Measurements from ENCODE around the gene TM9SF1. TPM values are rescaled to one million over a fixed set of nuclear protein-coding genes. Genes with fewer than 3 reads are reported as not detected.

TM9SF1 gene
- polyA plus RNA-seq, 2 of the 4 experiments (the other 2 are of a cell fraction), result 48.0 to 62.2 TPM

DNA sequence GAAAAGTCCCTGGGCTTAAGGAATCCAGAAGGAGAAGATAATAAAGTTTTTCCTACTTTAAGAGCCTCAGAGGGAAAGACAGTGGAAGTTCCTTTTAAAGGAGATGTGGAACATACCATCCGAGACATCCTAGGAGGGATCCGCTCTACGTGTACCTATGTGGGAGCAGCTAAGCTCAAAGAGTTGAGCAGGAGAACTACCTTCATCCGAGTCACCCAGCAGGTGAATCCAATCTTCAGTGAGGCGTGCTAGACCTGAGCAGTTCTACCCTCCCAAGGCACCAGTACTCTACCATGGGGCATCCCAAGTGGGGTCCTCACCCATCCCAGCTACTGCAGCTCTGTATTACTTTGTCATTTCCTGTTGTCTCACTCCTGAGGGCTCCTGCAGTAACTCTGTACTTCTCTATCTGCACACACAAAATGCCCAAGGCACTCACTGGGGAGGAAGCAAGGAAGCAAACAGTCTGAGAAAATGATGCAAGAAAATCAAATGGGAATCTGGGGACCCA, 43.3 kb upstream of the TM9SF1 start:
- Histone ChIP-seq H3K4me1 (peaks cover 17% of the 10 kb centered on the region), H3K27ac (no peak overlapping the region), H3K9me3 (no peaks in the 10 kb centered on the region), H3K4me3 (no peak overlapping the region), H3K4me2 (no peak overlapping the region)
- ChIA-PET CTCF (interaction anchor here (0.8 to 21.7 kb wide), 7 partner anchors 22 to 193 kb away, joined by 3 to 601 read pairs (median 5); partner anchors contain the start of genes CIDEB, DHRS1, LTB4R and LTB4R2), POLR2A (interaction anchor here (1.5 kb wide), 2 partner anchors 33 to 60 kb away, joined by 4 read pairs; partner anchors contain the start of genes DHRS1, NOP9 and RABGGTA)
- DNase-seq (ENCODE audit: low read depth in 1 of 2, low spot score in 1 of 2), result no peak
- WGBS (ENCODE audit: missing lambda C conversion rate), result 95% methylated on average over 5 of the region's 5 CpGs
- no peak for FAIRE-seq
- ATAC-seq, result no peak
- TF ChIP-seq NR3C1 (IDR thresholded peaks at IDR 0.05) (no peak), FOSL2 (IDR thresholded peaks at IDR 0.05) (no peak), FOSL2 (CRISPR knock-in tag; IDR thresholded peaks at IDR 0.05) (no peak), MAFK (IDR thresholded peaks at IDR 0.05; ENCODE audit: partially characterized antibody) (no peak), E2F6 (IDR thresholded peaks at IDR 0.05; ENCODE audit: borderline replicate concordance, low read depth) (no peak), MYC (IDR thresholded peaks at IDR 0.05; ENCODE audit: borderline replicate concordance, low read length) (no peak), NPAS2 (CRISPR knock-in tag; IDR thresholded peaks at IDR 0.05; ENCODE audit: borderline replicate concordance) (no peak), RFX5 (IDR thresholded peaks at IDR 0.05) (no peak), ZSCAN20 (CRISPR knock-in tag; IDR thresholded peaks at IDR 0.05) (no peak), HMGXB4 (CRISPR knock-in tag; IDR thresholded peaks at IDR 0.05; ENCODE audit: borderline replicate concordance) (no peak), RAD21 (conservative IDR thresholded peaks at IDR 0.05 in 1 of 2, IDR thresholded peaks at IDR 0.05 in 1 of 2) (no peak), POLR2A (IDR thresholded peaks at IDR 0.05; ENCODE audit: low read length) (no peak), HOXB5 (CRISPR knock-in tag; IDR thresholded peaks at IDR 0.05) (no peak), KDM5A (IDR thresholded peaks at IDR 0.05) (no peak), EP300 (IDR thresholded peaks at IDR 0.05) (no peak), HES2 (IDR thresholded peaks at IDR 0.05) (no peak), CBX8 (IDR thresholded peaks at IDR 0.05) (no peak), ESRRA (IDR thresholded peaks at IDR 0.05; ENCODE audit: borderline replicate concordance, low read length) (no peak), HOXB13 (CRISPR knock-in tag; IDR thresholded peaks at IDR 0.05; ENCODE audit: low read depth) (no peak)

GRCh38 chr14:24238123-24238522, 42.9 kb upstream of the TM9SF1 start:
- H3K9me3 ChIP-seq, result no peaks in the 10 kb centered on the region
- FAIRE-seq (no peak), ATAC-seq (no peak), DNase-seq (ENCODE audit: low read depth in 1 of 2, low spot score in 1 of 2) (no peak)
- no peak overlapping the region for H3K27ac ChIP-seq
- no peak overlapping the region for H3K4me3 ChIP-seq
- ChIA-PET CTCF (interaction anchor here (1.1 to 21.7 kb wide), 6 partner anchors 22 to 193 kb away, joined by 3 to 601 read pairs (median 6); partner anchors contain the start of genes CIDEB, DHRS1, LTB4R and LTB4R2), POLR2A (interaction anchor here (1.5 kb wide), 2 partner anchors 33 to 61 kb away, joined by 4 read pairs; partner anchors contain the start of genes DHRS1, NOP9 and RABGGTA)
- H3K4me1 ChIP-seq, result peaks cover 16% of the 10 kb centered on the region
- TF ChIP-seq NPAS2 (CRISPR knock-in tag; IDR thresholded peaks at IDR 0.05; ENCODE audit: borderline replicate concordance), result no peak
- TF ChIP-seq E2F6 (IDR thresholded peaks at IDR 0.05; ENCODE audit: borderline replicate concordance, low read depth), result no peak
- no peak for TF ChIP-seq EHMT2 (IDR thresholded peaks at IDR 0.05; ENCODE audit: low read depth)
- TF ChIP-seq POLR2AphosphoS2 (conservative IDR thresholded peaks at IDR 0.05; ENCODE audit: low read length), result no peak
- no peak for TF ChIP-seq ATOH8 (CRISPR knock-in tag; IDR thresholded peaks at IDR 0.05; ENCODE audit: low read depth)
- TF ChIP-seq NR3C1 (IDR thresholded peaks at IDR 0.05), result no peak
- TF ChIP-seq HES2 (IDR thresholded peaks at IDR 0.05), result no peak
- TF ChIP-seq, protein P1, sequence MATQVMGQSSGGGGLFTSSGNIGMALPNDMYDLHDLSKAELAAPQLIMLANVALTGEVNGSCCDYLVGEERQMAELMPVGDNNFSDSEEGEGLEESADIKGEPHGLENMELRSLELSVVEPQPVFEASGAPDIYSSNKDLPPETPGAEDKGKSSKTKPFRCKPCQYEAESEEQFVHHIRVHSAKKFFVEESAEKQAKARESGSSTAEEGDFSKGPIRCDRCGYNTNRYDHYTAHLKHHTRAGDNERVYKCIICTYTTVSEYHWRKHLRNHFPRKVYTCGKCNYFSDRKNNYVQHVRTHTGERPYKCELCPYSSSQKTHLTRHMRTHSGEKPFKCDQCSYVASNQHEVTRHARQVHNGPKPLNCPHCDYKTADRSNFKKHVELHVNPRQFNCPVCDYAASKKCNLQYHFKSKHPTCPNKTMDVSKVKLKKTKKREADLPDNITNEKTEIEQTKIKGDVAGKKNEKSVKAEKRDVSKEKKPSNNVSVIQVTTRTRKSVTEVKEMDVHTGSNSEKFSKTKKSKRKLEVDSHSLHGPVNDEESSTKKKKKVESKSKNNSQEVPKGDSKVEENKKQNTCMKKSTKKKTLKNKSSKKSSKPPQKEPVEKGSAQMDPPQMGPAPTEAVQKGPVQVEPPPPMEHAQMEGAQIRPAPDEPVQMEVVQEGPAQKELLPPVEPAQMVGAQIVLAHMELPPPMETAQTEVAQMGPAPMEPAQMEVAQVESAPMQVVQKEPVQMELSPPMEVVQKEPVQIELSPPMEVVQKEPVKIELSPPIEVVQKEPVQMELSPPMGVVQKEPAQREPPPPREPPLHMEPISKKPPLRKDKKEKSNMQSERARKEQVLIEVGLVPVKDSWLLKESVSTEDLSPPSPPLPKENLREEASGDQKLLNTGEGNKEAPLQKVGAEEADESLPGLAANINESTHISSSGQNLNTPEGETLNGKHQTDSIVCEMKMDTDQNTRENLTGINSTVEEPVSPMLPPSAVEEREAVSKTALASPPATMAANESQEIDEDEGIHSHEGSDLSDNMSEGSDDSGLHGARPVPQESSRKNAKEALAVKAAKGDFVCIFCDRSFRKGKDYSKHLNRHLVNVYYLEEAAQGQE (IDR thresholded peaks at IDR 0.05), result no peak
- TF ChIP-seq PHF8 (IDR thresholded peaks at IDR 0.05; ENCODE audit: borderline replicate concordance, low read depth), result no peak
- no peak for TF ChIP-seq FOSB (CRISPR knock-in tag; IDR thresholded peaks at IDR 0.05)
- TF ChIP-seq TP53 (CRISPR knock-in tag; IDR thresholded peaks at IDR 0.05), result no peak
- TF ChIP-seq KDM1A (IDR thresholded peaks at IDR 0.05; ENCODE audit: low read depth), result no peak
- TF ChIP-seq ZC3H11A (IDR thresholded peaks at IDR 0.05), result no peak
- no peak for TF ChIP-seq CHD2 (IDR thresholded peaks at IDR 0.05; ENCODE audit: low read length, partially characterized antibody)
- no peak for TF ChIP-seq MAFK (IDR thresholded peaks at IDR 0.05; ENCODE audit: partially characterized antibody)
- 87% methylated on average over 5 of the region's 5 CpGs for WGBS (ENCODE audit: missing lambda C conversion rate)
- no peak overlapping the region for H3K4me2 ChIP-seq
